ENCODE data around the gene F2RL3.

DNA sequence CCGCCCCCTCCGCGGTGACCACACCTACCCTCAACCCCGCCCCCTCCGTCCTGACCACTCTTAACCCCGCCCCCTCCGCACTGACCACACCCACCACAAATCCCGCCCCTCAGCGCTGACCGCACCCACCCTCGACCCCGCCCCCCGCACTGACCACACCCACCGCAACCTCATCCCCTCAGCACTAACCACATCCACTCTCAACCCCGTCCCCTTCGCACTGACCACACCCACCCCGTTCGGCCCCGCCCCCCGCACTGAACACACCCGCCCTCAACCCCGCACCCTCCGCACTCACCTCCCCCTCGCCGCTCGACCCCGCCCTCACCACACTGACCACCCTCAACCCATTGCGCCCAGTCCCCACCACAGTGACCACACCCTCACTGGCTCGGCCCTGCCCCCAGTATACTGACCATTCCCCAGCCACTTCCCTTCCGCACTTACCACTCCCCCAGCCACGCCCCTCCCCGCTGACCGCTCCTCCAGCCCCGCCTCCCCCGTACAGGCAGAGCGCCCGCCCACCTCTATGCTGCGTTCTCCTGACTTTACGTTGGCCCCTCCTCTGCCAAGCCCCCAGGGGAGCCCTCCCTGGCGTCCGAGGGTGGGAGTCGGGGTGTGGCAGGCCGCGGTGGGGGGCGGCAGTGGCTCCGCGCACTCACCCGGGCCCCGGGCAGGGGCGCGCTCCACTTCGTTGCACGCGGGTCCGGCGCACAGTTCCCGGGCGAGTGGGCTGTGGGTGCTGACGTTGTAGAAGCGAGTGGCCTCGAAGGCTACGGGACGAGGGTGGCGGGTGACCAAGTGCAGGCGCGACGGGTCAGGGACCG, 8.4 kb downstream of the F2RL3 start:
- TF ChIP-seq, protein P1, sequence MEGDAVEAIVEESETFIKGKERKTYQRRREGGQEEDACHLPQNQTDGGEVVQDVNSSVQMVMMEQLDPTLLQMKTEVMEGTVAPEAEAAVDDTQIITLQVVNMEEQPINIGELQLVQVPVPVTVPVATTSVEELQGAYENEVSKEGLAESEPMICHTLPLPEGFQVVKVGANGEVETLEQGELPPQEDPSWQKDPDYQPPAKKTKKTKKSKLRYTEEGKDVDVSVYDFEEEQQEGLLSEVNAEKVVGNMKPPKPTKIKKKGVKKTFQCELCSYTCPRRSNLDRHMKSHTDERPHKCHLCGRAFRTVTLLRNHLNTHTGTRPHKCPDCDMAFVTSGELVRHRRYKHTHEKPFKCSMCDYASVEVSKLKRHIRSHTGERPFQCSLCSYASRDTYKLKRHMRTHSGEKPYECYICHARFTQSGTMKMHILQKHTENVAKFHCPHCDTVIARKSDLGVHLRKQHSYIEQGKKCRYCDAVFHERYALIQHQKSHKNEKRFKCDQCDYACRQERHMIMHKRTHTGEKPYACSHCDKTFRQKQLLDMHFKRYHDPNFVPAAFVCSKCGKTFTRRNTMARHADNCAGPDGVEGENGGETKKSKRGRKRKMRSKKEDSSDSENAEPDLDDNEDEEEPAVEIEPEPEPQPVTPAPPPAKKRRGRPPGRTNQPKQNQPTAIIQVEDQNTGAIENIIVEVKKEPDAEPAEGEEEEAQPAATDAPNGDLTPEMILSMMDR (IDR thresholded peaks at IDR 0.05; ENCODE audit: insufficient read depth, low read depth, low read length): no peak
- TF ChIP-seq EZH2 (IDR thresholded peaks at IDR 0.05; ENCODE audit: insufficient read depth, low read length): no peak
